IMR-90 (cell line): Measurements from ENCODE around the gene TCEA2. TPM values are rescaled to one million over a fixed set of nuclear protein-coding genes. Genes with fewer than 3 reads are reported as not detected.

Source experiments
- ATAC-seq: fragments of 200-7000 bp; cut with Tn5 transposase; 2 replicates; pipeline ENCODE4 v1.9.1; 2020; ENCODE audit warnings: low read depth, mild to moderate bottlenecking, moderate library complexity
- BruUV-seq: library from RNA; stranded (reverse); fragments of 400-500 nt; replicated peaks from 2 replicates; lab custom pipeline; 2021; lab: Mats Ljungman, UMichigan
- CTCF ChIA-PET: fragments of 300-600 bp; formaldehyde crosslinking; extraction: SDS; loops from one replicate; lab custom pipeline; 2021; ENCODE audit warnings: antibody characterized with exemption; lab: Yijun Ruan, JAX
- POLR2A ChIA-PET: fragments of 300-600 bp; sonication (Branson Sonifier 250); formaldehyde crosslinking; loops from one replicate; lab custom pipeline; 2022; ENCODE audit warnings: antibody characterized with exemption; ENCODE audit not compliant: unreplicated experiment; lab: Charles Lee
- DNase-seq: peaks from one replicate; pipeline ENCODE4 v3.0.0; 2013
- H2AFZ ChIP-seq: replicated peaks from 2 replicates; pipeline ENCODE3; 2013; ENCODE audit warnings: low read length, mild to moderate bottlenecking; ENCODE audit not compliant: poor library complexity
- H2AK5ac ChIP-seq: 2 replicates; pipeline ENCODE4 v1.6.1; 2013; ENCODE audit warnings: low read depth, low read length, inconsistent platforms
- H2AK9ac ChIP-seq: replicated peaks from 2 replicates; pipeline ENCODE3; 2013; ENCODE audit warnings: mild to moderate bottlenecking, low read depth, low read length, moderate library complexity; ENCODE audit not compliant: poor library complexity
- H2BK120ac ChIP-seq: 2 replicates; pipeline ENCODE4 v1.6.1; 2013; ENCODE audit warnings: low read depth, low read length, inconsistent platforms
- H2BK15ac ChIP-seq: 3 replicates; pipeline ENCODE4 v1.6.1; 2013; ENCODE audit warnings: low read depth, low read length, inconsistent platforms
- H2BK20ac ChIP-seq: 2 replicates; pipeline ENCODE4 v1.6.1; 2013; ENCODE audit warnings: low read depth, mild to moderate bottlenecking, inconsistent platforms, low read length, moderate library complexity
- H2BK5ac ChIP-seq: 2 replicates; pipeline ENCODE4 v1.6.1; 2013; ENCODE audit warnings: mild to moderate bottlenecking, low read depth, low read length, inconsistent platforms; ENCODE audit not compliant: poor library complexity, severe bottlenecking
- H3K14ac ChIP-seq: replicated peaks from 2 replicates; pipeline ENCODE4 v1.6.1; 2013; ENCODE audit warnings: low read depth, low read length, inconsistent platforms
- H3K18ac ChIP-seq: 2 replicates; pipeline ENCODE4 v1.6.1; 2013; ENCODE audit warnings: low read depth, low read length, control low read depth
- H3K23ac ChIP-seq: 2 replicates; pipeline ENCODE4 v1.6.1; 2013; ENCODE audit warnings: low read depth, low read length, inconsistent platforms
- H3K27ac ChIP-seq: 2 replicates; pipeline ENCODE4 v1.5.1; 2013; ENCODE audit warnings: mild to moderate bottlenecking, control low read depth, low read length; ENCODE audit not compliant: insufficient read depth
- H3K27me3 ChIP-seq: 2 replicates; pipeline ENCODE4 v1.6.1; 2013; ENCODE audit warnings: low read length; ENCODE audit not compliant: control insufficient read depth, insufficient read depth
- H3K36me3 ChIP-seq: 2 replicates; pipeline ENCODE4 v1.6.1; 2013; ENCODE audit warnings: low read length, mixed read lengths; ENCODE audit not compliant: control insufficient read depth, insufficient read depth
- H3K4ac ChIP-seq: 2 replicates; pipeline ENCODE4 v1.6.1; 2013; ENCODE audit warnings: low read depth, low read length, inconsistent platforms
- H3K4me1 ChIP-seq: 2 replicates; pipeline ENCODE4 v1.6.1; 2013; ENCODE audit warnings: low read length, mixed read lengths; ENCODE audit not compliant: control insufficient read depth, insufficient read depth
- H3K4me2 ChIP-seq: 2 replicates; pipeline ENCODE4 v1.6.1; 2013; ENCODE audit warnings: low read depth, mild to moderate bottlenecking, control low read depth, low read length, moderate library complexity
- H3K4me3 ChIP-seq: 2 replicates; pipeline ENCODE4 v1.5.1; 2013; ENCODE audit warnings: low read depth, mild to moderate bottlenecking, control low read depth, low read length, moderate library complexity; ENCODE audit not compliant: insufficient read depth
- H3K56ac ChIP-seq: 2 replicates; pipeline ENCODE4 v1.6.1; 2013; ENCODE audit warnings: low read length, inconsistent platforms; ENCODE audit not compliant: insufficient read depth; ENCODE audit errors: extremely low read depth
- H3K79me1 ChIP-seq, 2 experiments: 2 replicates each; pipeline ENCODE4 v1.6.1; 2013; ENCODE audit warnings: low read length in 2 of 2, inconsistent platforms in 1 of 2, low read depth in 1 of 2
- H3K9ac ChIP-seq: 2 replicates; pipeline ENCODE4 v1.6.1; 2013; ENCODE audit warnings: low read depth, low read length, control low read depth
- H3K9me1 ChIP-seq: 2 replicates; pipeline ENCODE4 v1.6.1; 2013; ENCODE audit warnings: low read length, inconsistent platforms; ENCODE audit not compliant: insufficient read depth
- H3K9me3 ChIP-seq: 2 replicates; pipeline ENCODE4 v1.6.1; 2013; ENCODE audit warnings: low read length; ENCODE audit not compliant: control insufficient read depth, insufficient read depth
- H4K20me1 ChIP-seq: 2 replicates; pipeline ENCODE4 v1.6.1; 2013; ENCODE audit warnings: low read length, inconsistent platforms; ENCODE audit not compliant: insufficient read depth
- H4K5ac ChIP-seq: 2 replicates; pipeline ENCODE4 v1.6.1; 2013; ENCODE audit warnings: mild to moderate bottlenecking, low read depth, low read length, control low read depth
- H4K8ac ChIP-seq, 2 experiments: 2 replicates each; pipeline ENCODE4 v1.6.1; 2013; ENCODE audit warnings: low read depth in 2 of 2, low read length in 2 of 2, control low read depth in 1 of 2, inconsistent platforms in 1 of 2
- H4K91ac ChIP-seq: 2 replicates; pipeline ENCODE4 v1.6.1; 2013; ENCODE audit warnings: low read depth, low read length, inconsistent platforms; ENCODE audit not compliant: insufficient read depth
- BHLHE40 ChIP-seq: fragments of 150-350 bp; IDR thresholded peaks from 2 replicates; pipeline ENCODE4 v1.6.1; 2016; ENCODE audit warnings: mild to moderate bottlenecking, low read depth, low read length
- CEBPB ChIP-seq: IDR thresholded peaks from 2 replicates; pipeline ENCODE4 v1.6.1; 2012; ENCODE audit warnings: low read depth, low read length, improper control_type of control experiment
- CHD1 ChIP-seq: IDR thresholded peaks from 2 replicates; pipeline ENCODE4 v1.6.1; 2012; ENCODE audit warnings: low read depth, low read length, improper control_type of control experiment
- ELK1 ChIP-seq: fragments of 150-350 bp; IDR thresholded peaks from 2 replicates; pipeline ENCODE4 v1.6.1; 2016; ENCODE audit warnings: low read depth, mild to moderate bottlenecking, low read length, moderate library complexity, borderline replicate concordance
- FOS ChIP-seq: fragments of 150-350 bp; IDR thresholded peaks from 2 replicates; pipeline ENCODE4 v1.6.1; 2016; ENCODE audit warnings: low read depth, low read length
- MAFK ChIP-seq: IDR thresholded peaks from 2 replicates; pipeline ENCODE4 v1.6.1; 2012; ENCODE audit warnings: low read depth, low read length, improper control_type of control experiment
- MXI1 ChIP-seq: IDR thresholded peaks from 2 replicates; pipeline ENCODE4 v1.6.1; 2012; ENCODE audit warnings: low read depth, mild to moderate bottlenecking, low read length, moderate library complexity, borderline replicate concordance
- POLR2A ChIP-seq: IDR thresholded peaks from 2 replicates; pipeline ENCODE4 v1.6.1; 2012; ENCODE audit warnings: mild to moderate bottlenecking, low read depth, low read length
- RAD21 ChIP-seq: IDR thresholded peaks from 2 replicates; pipeline ENCODE4 v1.6.1; 2012; ENCODE audit warnings: low read length, improper control_type of control experiment
- RCOR1 ChIP-seq: IDR thresholded peaks from 2 replicates; pipeline ENCODE4 v1.6.1; 2012; ENCODE audit warnings: mild to moderate bottlenecking, low read length, improper control_type of control experiment; ENCODE audit not compliant: insufficient replicate concordance
- RFX5 ChIP-seq: IDR thresholded peaks from 2 replicates; pipeline ENCODE4 v1.8.0; 2012; ENCODE audit warnings: low read depth, mild to moderate bottlenecking, low read length, moderate library complexity
- SMC3 ChIP-seq: fragments of 150-350 bp; IDR thresholded peaks from 2 replicates; pipeline ENCODE4 v1.6.1; 2016; ENCODE audit warnings: low read depth, mild to moderate bottlenecking, antibody characterized with exemption, low read length, moderate library complexity
- USF2 ChIP-seq: fragments of 150-350 bp; IDR thresholded peaks from 2 replicates; pipeline ENCODE4 v1.6.1; 2017; ENCODE audit warnings: mild to moderate bottlenecking, antibody characterized with exemption, low read length, low read depth
- WGBS, 2 experiments: methylation state at CpG; one replicate each; pipeline versions ENCODE4 v1.1.5 to v1.1.7; 2013; ENCODE audit warnings: missing lambda C conversion rate in 2 of 2; ENCODE audit not compliant: insufficient read length in 1 of 2; ENCODE audit errors: extremely low coverage in 2 of 2; 5-methylcytosine and 5-hydroxymethylcytosine counted together
- dilution Hi-C: fragments of 300-500 bp; cut with HindIII; formaldehyde crosslinking; loops from one replicate; pipeline ENCODE4 v1.14.3; 2018; ENCODE audit warnings: low sequenced_read_pairs; ENCODE audit not compliant: unreplicated experiment
- in situ Hi-C: fragments of 300-500 bp; cut with MboI; formaldehyde crosslinking; loops from 3 replicates; pipeline ENCODE4 v1.14.3; 2019; ENCODE audit warnings: low sequenced_read_pairs, inconsistent platforms, mixed read lengths
- intact Hi-C: fragments of 100-400 bp; cut with micrococcal nuclease; formaldehyde crosslinking; loops from 2 replicates; pipeline ENCODE4 v1.10.0; 2022
- polyA plus RNA-seq, 3 experiments: library from polyadenylated mRNA; depleted of rRNA; stranded (reverse); fragments of >200 nt; gene quantifications; 2 replicates each; pipeline ENCODE4 v1.2.3, GENCODE V29; 2012; ENCODE audit warnings: low replicate concordance in 1 of 3
- total RNA-seq: library from RNA; depleted of rRNA; stranded (reverse); fragments of >200 nt; gene quantifications from 2 replicates; pipeline ENCODE4 v1.2.3, GENCODE V29; 2012

Gene TCEA2
- total and polyA plus RNA-seq, 2 of the 4 experiments (the other 2 are of a cell fraction): 9.3 to 30.0 TPM

GRCh38 chr20:64030371-64031134, 32.4 kb upstream of the TCEA2 start:
- H3K9me1 ChIP-seq: no peaks in the 10 kb centered on the region
- peaks cover 62% of the 10 kb centered on the region for H3K36me3 ChIP-seq
- no peak for DNase-seq
- no peaks in the 10 kb centered on the region for H4K20me1 ChIP-seq
- H2BK15ac ChIP-seq: no peak overlapping the region
- no peak overlapping the region for H3K56ac ChIP-seq
- H3K4ac ChIP-seq: no peak overlapping the region
- no peak overlapping the region for H2BK5ac ChIP-seq
- H3K27me3 ChIP-seq: no peaks in the 10 kb centered on the region
- H3K23ac ChIP-seq: no peak overlapping the region
- in situ Hi-C loops: no loop called here
- 99% methylated on average over 13 of the region's 20 CpGs; no CpG with 5 or more reads in 1 of the 2 experiments for WGBS, 2 experiments
- H2AK9ac ChIP-seq: no peak overlapping the region
- no peak overlapping the region for H3K27ac ChIP-seq
- no peak overlapping the region for H3K14ac ChIP-seq
- H3K4me2 ChIP-seq: no peak overlapping the region
- H3K4me3 ChIP-seq: no peak overlapping the region
- no peaks in the 10 kb centered on the region for H3K4me1 ChIP-seq
- H3K18ac ChIP-seq: no peak overlapping the region
- H2BK20ac ChIP-seq: no peak overlapping the region
- no peak overlapping the region for H4K91ac ChIP-seq
- intact Hi-C loops: no loop called here
- TF ChIP-seq CHD1 (no peak), ELK1 (no peak), USF2 (no peak), CEBPB (no peak), SMC3 (no peak), RCOR1 (no peak), RAD21 (no peak), MXI1 (no peak), FOS (no peak), RFX5 (no peak), POLR2A (no peak), BHLHE40 (no peak), MAFK (no peak)
- H2AK5ac ChIP-seq: no peak overlapping the region
- ChIA-PET POLR2A (no interaction called here), CTCF (no interaction called here)
- dilution Hi-C loops: no loop called here
- H4K5ac ChIP-seq: no peak overlapping the region
- no peak overlapping the region for H2BK120ac ChIP-seq
- H2AFZ ChIP-seq: no peak overlapping the region
- no peak for ATAC-seq
- H4K8ac ChIP-seq: no peak overlapping the region
- H3K9ac ChIP-seq: no peak overlapping the region
- H3K9me3 ChIP-seq: no peaks in the 10 kb centered on the region
- BruUV-seq: TSS peak; percentile 31
- no peaks in the 10 kb centered on the region for H3K79me1 ChIP-seq
